NT2/D1 (cell line): ENCODE data around the gene PRKN.
"Not testable (repeated sequence)": the region's sequence is repeated elsewhere in the genome, so short reads cannot be mapped to it uniquely, and the experiment has no call there.

Source experiments
- DNase-seq: peaks from one replicate; pipeline ENCODE4 v3.0.0-alpha.2; 2011; ENCODE audit warnings: low read depth, low spot score
- H3K27me3 ChIP-seq: 2 replicates; pipeline ENCODE4 v1.6.0; 2011; ENCODE audit warnings: mild to moderate bottlenecking; ENCODE audit not compliant: insufficient read length, insufficient read depth
- H3K36me3 ChIP-seq: 2 replicates; pipeline ENCODE4 v1.6.1; 2011; ENCODE audit warnings: mild to moderate bottlenecking, low read length, mixed read lengths; ENCODE audit not compliant: insufficient read depth, insufficient read length
- H3K4me1 ChIP-seq: 2 replicates; pipeline ENCODE4 v1.5.1; 2011; ENCODE audit not compliant: insufficient read depth, insufficient read length
- H3K4me3 ChIP-seq: 2 replicates; pipeline ENCODE4 v1.5.1; 2011; ENCODE audit warnings: low read depth; ENCODE audit not compliant: insufficient read length
- H3K9ac ChIP-seq: 2 replicates; pipeline ENCODE4 v1.6.0; 2011; ENCODE audit warnings: low read depth; ENCODE audit not compliant: insufficient read length
- H3K9me3 ChIP-seq: 2 replicates; pipeline ENCODE4 v1.5.1; 2011; ENCODE audit warnings: mild to moderate bottlenecking, low read length; ENCODE audit not compliant: insufficient read depth
- SUZ12 ChIP-seq: IDR thresholded peaks from 2 replicates; pipeline ENCODE4 v1.6.1; 2011; ENCODE audit not compliant: insufficient read length, insufficient read depth; ENCODE audit errors: extremely low read depth
- YY1 ChIP-seq: IDR thresholded peaks from 2 replicates; pipeline ENCODE4 v1.6.1; 2011; ENCODE audit not compliant: insufficient read length, insufficient read depth
- ZNF274 ChIP-seq: IDR thresholded peaks from 2 replicates; pipeline ENCODE4 v1.6.1; 2011; ENCODE audit warnings: mild to moderate bottlenecking, low read depth, low read length

Gene PRKN

DNA sequence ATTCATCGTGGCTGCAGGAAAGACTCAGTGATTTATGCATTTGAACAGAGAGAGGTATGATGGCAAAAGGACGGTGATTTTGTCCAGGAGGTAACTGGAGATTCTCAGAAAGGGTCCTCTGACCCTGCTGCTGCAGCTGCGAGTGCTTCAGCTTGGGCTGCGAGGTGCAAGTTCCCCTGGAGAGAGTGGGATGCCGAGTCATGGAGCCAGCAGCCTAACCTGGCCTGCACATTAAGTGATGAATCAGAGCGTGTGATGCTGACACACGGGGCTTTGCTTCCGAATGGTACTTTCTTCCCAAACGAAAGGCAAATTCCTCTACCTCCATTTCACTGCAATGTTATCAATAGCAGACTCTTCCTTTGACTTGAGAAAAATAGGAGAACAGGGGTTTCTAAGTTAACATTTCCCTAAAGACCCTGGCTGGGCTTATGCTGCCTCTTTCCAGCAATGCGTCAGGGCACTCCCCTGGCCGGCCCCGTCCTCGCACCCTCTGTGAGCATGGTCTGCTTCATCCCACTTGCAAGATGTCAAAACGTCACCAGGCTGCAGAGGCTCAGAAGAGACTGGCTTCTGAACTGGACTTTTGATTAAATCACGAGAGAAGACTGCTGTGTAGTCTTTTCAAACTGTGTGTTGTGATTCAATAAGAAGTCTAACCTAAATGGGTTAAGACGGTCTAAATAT, 825.7 kb downstream of the PRKN start:
- no peaks in the 10 kb centered on the region for H3K4me1 ChIP-seq
- no peak overlapping the region for H3K4me3 ChIP-seq
- TF ChIP-seq SUZ12 = no peak
- TF ChIP-seq ZNF274 = no peak
- TF ChIP-seq YY1 = no peak
- H3K36me3 ChIP-seq = no peaks in the 10 kb centered on the region
- DNase-seq = no peak
- H3K9ac ChIP-seq = no peak overlapping the region
- no peaks in the 10 kb centered on the region for H3K27me3 ChIP-seq
- H3K9me3 ChIP-seq = no peaks in the 10 kb centered on the region

DNA sequence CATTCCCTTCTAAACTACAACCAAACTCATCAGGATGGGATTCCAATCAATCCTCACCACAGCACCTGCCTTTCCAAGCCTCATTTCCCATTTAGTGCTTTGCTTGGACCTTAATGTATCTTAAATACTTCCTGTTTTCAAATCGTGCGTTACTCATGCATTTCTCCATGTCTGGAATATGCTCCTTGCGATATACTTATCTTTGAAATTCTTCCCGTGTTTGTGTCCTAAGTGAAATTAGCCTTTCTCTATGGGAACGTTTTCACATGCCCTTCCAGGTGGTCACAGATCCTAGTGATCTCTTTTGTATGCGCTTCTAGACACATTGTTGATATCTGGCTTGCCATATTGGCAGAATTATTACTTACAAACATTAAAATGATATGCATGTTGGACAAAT, 833.1 kb downstream of the PRKN start:
- Histone ChIP-seq H3K9me3 (no peaks in the 10 kb centered on the region), H3K27me3 (no peaks in the 10 kb centered on the region), H3K9ac (no peak overlapping the region), H3K36me3 (no peaks in the 10 kb centered on the region), H3K4me3 (no peak overlapping the region), H3K4me1 (no peaks in the 10 kb centered on the region)
- DNase-seq = no peak
- TF ChIP-seq YY1 = no peak
- TF ChIP-seq SUZ12 = no peak
- TF ChIP-seq ZNF274 = no peak

DNA sequence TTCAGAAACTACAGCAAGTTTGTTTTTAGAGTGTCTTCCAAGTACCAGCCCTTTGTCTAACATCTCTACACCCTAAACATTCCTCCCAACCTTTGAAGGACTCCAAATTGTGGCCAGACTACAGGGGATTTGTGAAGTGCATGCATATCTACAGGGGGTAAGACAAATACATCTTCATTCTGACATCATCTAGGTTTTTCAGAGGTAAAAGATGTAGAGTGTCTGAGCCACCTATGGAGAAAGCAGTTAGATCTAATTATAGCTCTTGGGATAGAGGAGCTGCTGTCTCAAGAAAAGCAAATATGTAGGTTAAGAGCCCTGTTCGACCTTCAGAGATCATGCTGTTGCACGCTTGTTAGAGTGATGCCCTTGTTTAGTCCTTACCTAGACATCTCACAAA, 836.0 kb downstream of the PRKN start:
- Histone ChIP-seq H3K4me1 (no peaks in the 10 kb centered on the region), H3K4me3 (no peak overlapping the region), H3K9me3 (no peaks in the 10 kb centered on the region), H3K27me3 (no peaks in the 10 kb centered on the region), H3K36me3 (no peaks in the 10 kb centered on the region), H3K9ac (no peak overlapping the region)
- peak; percentile 28 for DNase-seq
- TF ChIP-seq SUZ12 = no peak
- no peak for TF ChIP-seq YY1
- no peak for TF ChIP-seq ZNF274

DNA sequence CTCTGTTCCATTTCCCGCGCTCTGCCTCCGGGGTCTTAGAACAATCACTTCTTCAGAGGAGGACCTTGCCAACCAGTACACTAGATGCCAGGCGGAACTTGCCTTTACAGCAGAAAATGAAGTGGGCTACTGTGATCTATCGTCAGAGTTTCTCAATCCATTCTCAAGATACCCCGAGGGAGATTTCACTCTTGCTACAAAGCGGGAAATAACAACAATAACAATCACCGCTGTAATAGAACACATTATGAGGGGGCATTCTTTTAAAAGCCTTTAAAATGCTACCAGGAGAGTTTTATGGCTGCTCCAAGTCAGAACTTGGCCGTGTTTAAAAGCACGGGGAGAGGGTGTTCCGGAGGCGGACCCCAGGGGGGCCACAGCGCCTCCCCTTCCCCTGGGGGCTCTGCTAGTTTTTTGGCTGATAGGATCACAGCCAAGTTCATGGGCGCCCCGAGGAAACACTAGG, 836.7 kb downstream of the PRKN start:
- Histone ChIP-seq H3K27me3 (no peaks in the 10 kb centered on the region), H3K4me3 (no peak overlapping the region), H3K9ac (no peak overlapping the region), H3K4me1 (no peaks in the 10 kb centered on the region), H3K36me3 (no peaks in the 10 kb centered on the region), H3K9me3 (no peaks in the 10 kb centered on the region)
- TF ChIP-seq SUZ12 (no peak), YY1 (no peak), ZNF274 (no peak)
- no peak for DNase-seq

DNA sequence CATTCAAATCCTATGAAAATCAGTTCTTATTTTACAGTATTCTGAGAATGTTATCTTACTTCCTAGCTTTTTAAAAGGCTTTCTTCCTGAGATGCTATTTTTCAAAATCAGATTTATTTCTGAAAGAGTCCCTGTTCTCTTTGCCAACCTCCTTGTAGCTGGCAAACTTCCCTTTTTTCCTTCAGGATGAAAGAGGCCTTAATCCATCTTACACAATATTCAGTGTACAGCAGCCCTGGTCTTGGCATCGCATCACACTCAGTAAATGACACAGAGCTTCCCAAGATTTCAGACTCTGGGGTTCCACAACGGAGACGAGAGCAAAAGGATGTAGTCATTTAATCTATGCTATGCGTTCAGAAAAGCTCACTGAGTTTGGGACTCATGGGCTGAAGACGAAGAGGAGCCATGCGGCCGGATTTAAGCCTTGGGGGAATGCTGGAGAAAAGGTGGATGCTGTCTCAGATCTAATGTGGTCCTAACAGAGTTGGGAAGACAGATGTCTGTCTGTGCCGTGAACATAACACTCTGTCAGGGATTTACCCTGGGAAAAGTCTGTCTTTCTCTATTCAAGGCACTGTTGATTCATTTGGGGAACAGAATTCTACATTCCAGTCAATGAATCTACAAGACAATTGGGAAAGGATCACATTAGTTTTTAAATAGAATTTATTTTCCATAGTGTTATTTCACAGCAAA, 837.3 kb downstream of the PRKN start:
- Histone ChIP-seq H3K27me3 (no peaks in the 10 kb centered on the region), H3K4me3 (no peak overlapping the region), H3K36me3 (no peaks in the 10 kb centered on the region), H3K4me1 (no peaks in the 10 kb centered on the region), H3K9ac (no peak overlapping the region), H3K9me3 (no peaks in the 10 kb centered on the region)
- DNase-seq = no peak
- TF ChIP-seq YY1 = no peak
- TF ChIP-seq SUZ12 = no peak
- no peak for TF ChIP-seq ZNF274

DNA sequence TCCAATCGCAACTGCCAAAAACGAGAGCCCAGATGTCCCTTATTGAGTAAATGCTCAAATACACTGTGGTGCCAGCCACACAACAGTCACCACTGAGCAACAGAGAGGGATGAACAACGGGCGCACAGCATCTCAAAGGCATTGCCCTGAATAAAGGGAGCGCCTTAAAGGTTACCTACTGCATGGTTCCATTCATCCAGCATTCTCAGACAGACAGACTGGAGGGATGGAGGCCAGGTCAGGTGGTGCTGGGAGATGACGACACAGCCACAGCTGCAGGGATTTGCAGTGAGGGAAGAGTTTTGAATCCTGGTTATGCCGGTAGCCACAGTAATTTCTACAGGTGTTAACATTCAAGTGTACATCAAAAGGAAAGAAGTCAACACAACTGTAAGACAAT, 838.2 kb downstream of the PRKN start:
- H3K9ac ChIP-seq = no peak overlapping the region
- H3K4me3 ChIP-seq = no peak overlapping the region
- no peaks in the 10 kb centered on the region for H3K4me1 ChIP-seq
- no peaks in the 10 kb centered on the region for H3K9me3 ChIP-seq
- no peak for DNase-seq
- H3K36me3 ChIP-seq = no peaks in the 10 kb centered on the region
- TF ChIP-seq YY1 (no peak), SUZ12 (no peak), ZNF274 (no peak)
- no peaks in the 10 kb centered on the region for H3K27me3 ChIP-seq

DNA sequence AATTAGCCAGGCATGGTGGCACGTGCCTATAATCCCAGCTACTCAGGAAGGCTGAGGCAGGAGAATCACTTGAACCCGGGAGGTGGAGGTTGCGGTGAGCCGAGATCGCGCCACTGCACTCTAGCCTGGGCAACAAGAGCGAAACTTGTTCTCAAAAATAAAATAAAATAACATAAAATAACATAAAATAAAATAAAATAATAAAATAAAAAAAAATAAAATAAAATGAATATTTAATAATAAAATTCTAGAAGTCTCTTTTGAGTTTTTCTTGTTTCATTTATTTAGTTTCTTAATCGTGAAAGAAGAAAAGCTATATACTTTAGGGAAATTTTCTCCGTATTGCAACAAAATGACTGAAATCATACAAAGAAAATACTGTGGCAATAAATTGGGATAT, 841.0 kb downstream of the PRKN start:
- not testable (repeated sequence) for H3K9ac ChIP-seq, H3K36me3 ChIP-seq, H3K9me3 ChIP-seq, H3K27me3 ChIP-seq, H3K4me3 ChIP-seq, DNase-seq, H3K4me1 ChIP-seq
